Measurements from ENCODE around the gene PLEKHB2.
"Not testable (repeated sequence)": the region's sequence is repeated elsewhere in the genome, so short reads cannot be mapped to it uniquely, and the experiment has no call there.

The PLEKHB2 gene

GRCh38 chr2:131105156-131105949 is at the start of gene PLEKHB2:
Gene PLEKHB2 (plus strand): TSS chr2:131105336. CDS start chr2:131120942, 15,606 bp downstream.
- FAIRE-seq, result no peak

- no peak for FAIRE-seq
Measured at GRCh38 chr2:131056204-131056931, 48.8 kb upstream of the PLEKHB2 start.

GRCh38 chr2:131056932-131057287 is 48.2 kb upstream of the PLEKHB2 start:
- FAIRE-seq, result no peak

GRCh38 chr2:131058214-131058843 is 46.8 kb upstream of the PLEKHB2 start:
- FAIRE-seq, result no peak

GRCh38 chr2:131058920-131059319 is 46.2 kb upstream of the PLEKHB2 start:
- no peak for FAIRE-seq

GRCh38 chr2:131063501-131064283 is 41.4 kb upstream of the PLEKHB2 start:
- no peak for FAIRE-seq

GRCh38 chr2:131064589-131065512 is 40.3 kb upstream of the PLEKHB2 start:
- FAIRE-seq, result no peak

GRCh38 chr2:131067465-131068125 is 37.5 kb upstream of the PLEKHB2 start:
- no peak for FAIRE-seq

- FAIRE-seq, result not testable (repeated sequence)
Measured at GRCh38 chr2:131068172-131068571, 37.0 kb upstream of the PLEKHB2 start.

- not testable (repeated sequence) for FAIRE-seq
Measured at GRCh38 chr2:131075578-131075977, 29.6 kb upstream of the PLEKHB2 start.

GRCh38 chr2:131076707-131077106 is 28.4 kb upstream of the PLEKHB2 start:
- no peak for FAIRE-seq

- no peak for FAIRE-seq
Measured at GRCh38 chr2:131077182-131077846, 27.8 kb upstream of the PLEKHB2 start.

GRCh38 chr2:131077966-131078365 is 27.2 kb upstream of the PLEKHB2 start:
- no peak for FAIRE-seq

GRCh38 chr2:131079931-131080330 is 25.2 kb upstream of the PLEKHB2 start:
- not testable (repeated sequence) for FAIRE-seq

- no peak for FAIRE-seq
Measured at GRCh38 chr2:131081190-131081589, 23.9 kb upstream of the PLEKHB2 start.

- FAIRE-seq, result no peak
Measured at GRCh38 chr2:131085646-131086045, 19.5 kb upstream of the PLEKHB2 start.

- FAIRE-seq, result no peak
Measured at GRCh38 chr2:131092458-131093005, 12.6 kb upstream of the PLEKHB2 start.

GRCh38 chr2:131093006-131093695 is 12.0 kb upstream of the PLEKHB2 start, which contains the start of gene FAM168B:
Gene FAM168B (minus strand): TSS chr2:131093460. CDS start chr2:131082646, 10,814 bp downstream.
- no peak for FAIRE-seq
